Endothelial cell (in vitro differentiated cells): ENCODE data around the gene ZFR2. TPM values are rescaled to one million over a fixed set of nuclear protein-coding genes. Genes with fewer than 3 reads are reported as not detected.

Experiments
- DNase-seq: peaks from one replicate; pipeline ENCODE4 v3.0.0; 2021; ENCODE audit warnings: low spot score
- H3K27ac Mint-ChIP-seq: one replicate; pipeline ENCODE4 v1.8.0; 2021; ENCODE audit warnings: mixed read lengths, inconsistent platforms; ENCODE audit not compliant: unreplicated experiment
- H3K27me3 Mint-ChIP-seq: one replicate; pipeline ENCODE4 v1.8.0; 2021; ENCODE audit warnings: mild to moderate bottlenecking, moderate library complexity, mixed read lengths, inconsistent platforms; ENCODE audit not compliant: unreplicated experiment
- H3K36me3 Mint-ChIP-seq: one replicate; pipeline ENCODE4 v1.8.0; 2021; ENCODE audit warnings: mild to moderate bottlenecking, low read depth, mixed read lengths, inconsistent platforms; ENCODE audit not compliant: unreplicated experiment
- H3K4me1 Mint-ChIP-seq: one replicate; pipeline ENCODE4 v1.8.0; 2021; ENCODE audit warnings: mild to moderate bottlenecking, mixed read lengths, inconsistent platforms; ENCODE audit not compliant: unreplicated experiment
- H3K4me3 Mint-ChIP-seq: one replicate; pipeline ENCODE4 v1.8.0; 2021; ENCODE audit warnings: mild to moderate bottlenecking, mixed read lengths, inconsistent platforms; ENCODE audit not compliant: unreplicated experiment
- H3K9me3 Mint-ChIP-seq: one replicate; pipeline ENCODE4 v1.8.0; 2021; ENCODE audit warnings: mixed read lengths, inconsistent platforms; ENCODE audit not compliant: unreplicated experiment
- CTCF ChIP-seq: fragments of 200-600 bp; sonication (generic); IDR thresholded peaks from one replicate; pipeline ENCODE4 v1.5.0; 2021; ENCODE audit warnings: antibody characterized with exemption; ENCODE audit not compliant: unreplicated experiment
- total RNA-seq: library from RNA; stranded (reverse); fragmentation: NEBNext Ultra II Directional; extraction: Animal tissue kit (Norgen Biotek cat#: 25700); gene quantifications from one replicate; pipeline ENCODE4 v1.2.1, GENCODE V29; 2021; ENCODE audit not compliant: unreplicated experiment

ZFR2 gene
- total RNA-seq, 1 donor from 2014 or later, result 1.8 TPM

GRCh38 chr19:3827306-3827705, 41.5 kb downstream of the ZFR2 start:
- Mint-ChIP-seq H3K9me3 (no peaks in the 10 kb centered on the region), H3K27ac (no peak overlapping the region), H3K4me1 (no peaks in the 10 kb centered on the region), H3K36me3 (no peaks in the 10 kb centered on the region), H3K4me3 (no peak overlapping the region), H3K27me3 (no peaks in the 10 kb centered on the region)
- no peak for DNase-seq
- TF ChIP-seq CTCF, result no peak

DNA sequence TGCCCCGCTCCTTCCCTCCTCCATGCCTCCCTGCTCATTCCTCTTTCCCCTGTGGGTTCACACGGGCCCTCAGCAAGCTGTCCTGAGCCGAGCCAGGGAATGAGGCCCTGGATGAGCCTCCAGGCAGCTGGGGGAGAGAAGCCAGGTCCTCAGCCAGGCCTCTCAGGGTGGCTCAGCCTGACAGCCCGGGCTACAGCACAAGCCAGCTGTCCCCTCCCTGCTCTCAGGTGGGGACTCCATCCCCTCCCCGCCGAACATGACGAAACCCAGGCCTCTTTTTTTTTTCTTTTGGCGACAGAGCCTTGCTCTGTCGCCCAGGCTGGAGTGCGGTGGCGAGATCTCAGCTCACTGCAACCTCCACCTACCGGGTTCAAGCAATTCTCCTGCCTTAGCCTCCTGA, 42.7 kb downstream of the ZFR2 start:
- Mint-ChIP-seq H3K4me3 (no peak overlapping the region), H3K36me3 (no peaks in the 10 kb centered on the region), H3K4me1 (no peaks in the 10 kb centered on the region), H3K9me3 (no peaks in the 10 kb centered on the region), H3K27me3 (no peaks in the 10 kb centered on the region), H3K27ac (no peak overlapping the region)
- no peak for TF ChIP-seq CTCF
- no peak for DNase-seq

DNA sequence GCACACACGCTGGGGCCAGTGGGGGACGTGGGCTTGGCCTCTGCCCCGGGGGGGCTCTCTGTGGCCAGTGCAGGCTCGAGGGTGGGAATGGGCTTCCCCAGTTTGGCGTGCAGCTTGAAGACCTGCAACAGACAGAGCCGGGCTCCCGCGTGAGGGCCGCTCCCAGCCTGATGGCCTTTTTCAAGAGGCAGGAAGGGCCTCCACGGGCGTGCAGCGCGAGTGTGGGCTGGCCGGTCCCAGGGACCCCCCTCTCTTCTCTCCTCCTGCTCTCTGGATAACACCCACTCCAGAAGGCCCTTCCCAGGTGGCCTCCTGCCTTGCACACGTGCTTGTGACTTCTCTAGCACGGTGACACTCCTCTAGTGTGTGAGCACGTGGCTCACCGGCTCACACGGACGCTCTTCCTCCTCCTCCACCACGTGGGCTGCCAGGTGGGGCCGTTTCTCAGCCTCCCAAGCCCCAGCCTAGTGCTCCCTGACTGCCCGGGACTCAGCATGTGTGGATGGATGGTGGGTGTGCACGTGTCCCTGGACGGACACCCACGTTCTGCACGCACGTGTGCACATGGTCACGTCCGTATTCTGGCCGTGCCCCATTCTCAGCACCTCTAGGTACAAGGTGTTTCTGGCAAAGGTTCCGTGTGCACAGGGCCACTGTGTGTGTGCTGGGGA, 43.4 kb downstream of the ZFR2 start:
- no peak for DNase-seq
- H3K36me3 Mint-ChIP-seq, result no peaks in the 10 kb centered on the region
- no peak overlapping the region for H3K27ac Mint-ChIP-seq
- TF ChIP-seq CTCF, result no peak
- no peaks in the 10 kb centered on the region for H3K9me3 Mint-ChIP-seq
- no peaks in the 10 kb centered on the region for H3K27me3 Mint-ChIP-seq
- no peaks in the 10 kb centered on the region for H3K4me1 Mint-ChIP-seq
- no peak overlapping the region for H3K4me3 Mint-ChIP-seq

DNA sequence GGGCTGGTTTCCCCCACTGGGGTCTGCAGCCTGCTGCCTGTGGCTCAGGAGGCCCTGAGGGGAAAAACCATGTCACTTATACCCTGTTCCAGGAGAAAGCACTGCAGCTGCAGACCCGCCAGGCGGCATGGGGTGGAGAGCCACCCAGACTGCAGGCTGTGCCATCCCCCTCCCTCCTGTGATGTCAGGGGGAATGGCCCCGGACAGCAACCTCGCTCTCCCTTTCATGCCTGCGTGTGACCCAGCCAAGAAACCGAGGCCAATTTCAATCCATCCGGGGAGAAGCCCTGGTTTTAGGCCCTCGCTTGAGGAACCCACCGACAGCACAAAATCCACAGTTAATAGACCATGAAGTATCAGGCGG, 45.5 kb downstream of the ZFR2 start:
- DNase-seq, result no peak
- H3K27me3 Mint-ChIP-seq, result peaks cover 1% of the 10 kb centered on the region
- no peak for TF ChIP-seq CTCF
- H3K4me1 Mint-ChIP-seq, result peaks cover 2% of the 10 kb centered on the region
- no peak overlapping the region for H3K27ac Mint-ChIP-seq
- H3K36me3 Mint-ChIP-seq, result no peaks in the 10 kb centered on the region
- no peaks in the 10 kb centered on the region for H3K9me3 Mint-ChIP-seq
- no peak overlapping the region for H3K4me3 Mint-ChIP-seq

DNA sequence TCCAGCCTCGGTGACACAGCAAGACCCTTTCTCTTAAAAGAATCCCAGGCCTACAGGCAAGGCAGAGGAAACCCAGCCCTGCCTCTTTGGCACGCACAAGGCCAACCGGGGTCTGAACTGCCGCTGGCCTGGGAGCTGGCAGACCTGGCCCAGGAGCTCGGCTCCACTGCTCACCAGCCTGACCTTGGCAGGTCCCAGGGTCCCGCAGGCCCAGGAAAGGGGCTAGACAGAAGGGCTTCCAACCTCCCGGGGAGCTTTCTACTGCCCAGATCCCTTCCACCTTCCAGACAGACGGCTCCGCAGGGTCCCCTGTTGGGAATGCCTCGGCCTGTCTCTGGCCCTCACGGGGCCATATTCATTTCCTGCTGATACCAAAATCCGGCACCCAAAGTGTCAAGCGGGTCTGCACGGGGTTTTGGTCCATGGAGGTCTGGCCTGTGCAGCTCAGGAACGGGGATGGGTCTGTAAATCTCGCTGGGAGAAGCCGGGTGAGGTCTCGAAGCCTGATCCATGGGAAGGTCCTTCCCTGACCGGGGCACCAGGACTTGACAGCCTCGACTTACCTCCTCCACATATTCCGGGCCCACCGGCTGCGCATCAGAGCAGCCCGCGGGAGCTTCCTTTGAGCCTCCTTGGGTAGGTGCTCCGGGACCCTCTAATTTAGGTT, 46.0 kb downstream of the ZFR2 start:
- no peak for DNase-seq
- Mint-ChIP-seq H3K27ac (no peak overlapping the region), H3K4me3 (no peak overlapping the region), H3K9me3 (no peaks in the 10 kb centered on the region), H3K4me1 (peaks cover 3% of the 10 kb centered on the region), H3K27me3 (peaks cover 3% of the 10 kb centered on the region), H3K36me3 (no peaks in the 10 kb centered on the region)
- no peak for TF ChIP-seq CTCF
